ENCODE measurements around the gene BCL2L13. TPM values are rescaled to one million over a fixed set of nuclear protein-coding genes. Genes with fewer than 3 reads are reported as not detected.

The BCL2L13 gene
- total and polyA plus RNA-seq, 10 donors, result 13.4 to 53.5 (median 35.9) TPM

- peak; percentile 80 for DNase-seq
- Histone ChIP-seq H3K27me3 (replicated peaks in 1 of 7) (no peaks in the 10 kb centered on the region), H3K4me1 (peaks cover 30 to 96% (median 68%) of the 10 kb centered on the region in 6 donors), H3K9me3 (no peaks in the 10 kb centered on the region), H3K4me3 (peak overlapping the region in 1 of 8 donors; percentile 95), H3K36me3 (peaks cover 0 to 5% (median 0%) of the 10 kb centered on the region in 6 donors), H3K27ac (peak overlapping the region in 7 of 8 donors; percentile 35 to 98 (median 93))
- no peak for TF ChIP-seq POLR2A (IDR thresholded peaks at IDR 0.05)
- no peak for TF ChIP-seq POLR2AphosphoS5 (IDR thresholded peaks at IDR 0.05)
- TF ChIP-seq CTCF (IDR thresholded peaks at IDR 0.05 in 8 of 11, conservative IDR thresholded peaks at IDR 0.05 in 3 of 11), result no peak
- WGBS, 5 donors, result 77 to 94% (median 83%) methylated on average over 5 to 9 of the region's 9 CpGs
- intact Hi-C loops (cut with DNase I; ENCODE audit: low total_unique reads), result no loop called here
These were observed 131.1 kb downstream of the BCL2L13 start for GRCh38 chr22:17769716-17770082.

GRCh38 chr22:17770180-17771077 is 131.9 kb downstream of the BCL2L13 start:
- DNase-seq, result peak; percentile 75
- Histone ChIP-seq H3K36me3 (peaks cover 0 to 5% (median 0%) of the 10 kb centered on the region in 6 donors), H3K27ac (peak overlapping the region in 7 of 8 donors; percentile 87 to 98 (median 93)), H3K4me1 (peaks cover 35 to 96% (median 75%) of the 10 kb centered on the region in 6 donors), H3K4me3 (peak overlapping the region in 1 of 8 donors; percentile 95), H3K27me3 (replicated peaks in 1 of 7) (no peaks in the 10 kb centered on the region), H3K9me3 (no peaks in the 10 kb centered on the region)
- 82 to 89% (median 87%) methylated on average over 18 to 19 of the region's 19 CpGs for WGBS, 5 donors
- intact Hi-C loops (cut with DNase I; ENCODE audit: low total_unique reads), result no loop called here
- TF ChIP-seq POLR2AphosphoS5 (IDR thresholded peaks at IDR 0.05) (no peak), CTCF (IDR thresholded peaks at IDR 0.05 in 8 of 11, conservative IDR thresholded peaks at IDR 0.05 in 3 of 11) (no peak), POLR2A (IDR thresholded peaks at IDR 0.05) (no peak)

GRCh38 chr22:17772249-17772957 is 133.8 kb downstream of the BCL2L13 start:
- 69 to 78% (median 73%) methylated on average over 6 to 21 of the region's 21 CpGs for WGBS, 5 donors
- Histone ChIP-seq H3K27me3 (replicated peaks in 1 of 7) (no peaks in the 10 kb centered on the region), H3K4me1 (peaks cover 47 to 96% (median 86%) of the 10 kb centered on the region in 6 donors), H3K36me3 (peaks cover 0 to 5% (median 0%) of the 10 kb centered on the region in 6 donors), H3K9me3 (no peaks in the 10 kb centered on the region), H3K4me3 (peak overlapping the region in 7 of 8 donors; percentile 67 to 95 (median 82)), H3K27ac (peak overlapping the region in 7 of 8 donors; percentile 87 to 98 (median 93))
- intact Hi-C loops (cut with DNase I; ENCODE audit: low total_unique reads), result no loop called here
- peak; percentile 83 for DNase-seq
- peak in 1 of 3 donors; percentile 20 for TF ChIP-seq POLR2AphosphoS5 (IDR thresholded peaks at IDR 0.05)
- no peak for TF ChIP-seq POLR2A (IDR thresholded peaks at IDR 0.05)

- peak overlapping the region; percentile 77 to 98 (median 92) for H3K27ac ChIP-seq
- peak overlapping the region; percentile 66 to 95 (median 82) for H3K4me3 ChIP-seq
- peak in 1 of 3 donors; percentile 48 for TF ChIP-seq POLR2AphosphoS5 (IDR thresholded peaks at IDR 0.05)
- no peak for TF ChIP-seq CTCF (IDR thresholded peaks at IDR 0.05 in 8 of 11, conservative IDR thresholded peaks at IDR 0.05 in 3 of 11)
- peaks cover 0 to 4% (median 0%) of the 10 kb centered on the region in 6 donors for H3K36me3 ChIP-seq
- WGBS, 5 donors, result 27 to 47% (median 28%) methylated on average over 15 to 18 of the region's 18 CpGs
- peak; percentile 82 for DNase-seq
- H3K27me3 ChIP-seq (replicated peaks in 1 of 7), result no peaks in the 10 kb centered on the region
- H3K9me3 ChIP-seq, result no peaks in the 10 kb centered on the region
- intact Hi-C loops (cut with DNase I; ENCODE audit: low total_unique reads), result no loop called here
- H3K4me1 ChIP-seq, result peaks cover 51 to 96% (median 85%) of the 10 kb centered on the region in 6 donors
These were observed 134.5 kb downstream of the BCL2L13 start for GRCh38 chr22:17772958-17773605.

Data from spleen (tissue), 11 donors.